Measurements from ENCODE around the gene ATP5ME.
"Not testable (repeated sequence)": the region's sequence is repeated elsewhere in the genome, so short reads cannot be mapped to it uniquely, and the experiment has no call there.

Gene ATP5ME

DNA sequence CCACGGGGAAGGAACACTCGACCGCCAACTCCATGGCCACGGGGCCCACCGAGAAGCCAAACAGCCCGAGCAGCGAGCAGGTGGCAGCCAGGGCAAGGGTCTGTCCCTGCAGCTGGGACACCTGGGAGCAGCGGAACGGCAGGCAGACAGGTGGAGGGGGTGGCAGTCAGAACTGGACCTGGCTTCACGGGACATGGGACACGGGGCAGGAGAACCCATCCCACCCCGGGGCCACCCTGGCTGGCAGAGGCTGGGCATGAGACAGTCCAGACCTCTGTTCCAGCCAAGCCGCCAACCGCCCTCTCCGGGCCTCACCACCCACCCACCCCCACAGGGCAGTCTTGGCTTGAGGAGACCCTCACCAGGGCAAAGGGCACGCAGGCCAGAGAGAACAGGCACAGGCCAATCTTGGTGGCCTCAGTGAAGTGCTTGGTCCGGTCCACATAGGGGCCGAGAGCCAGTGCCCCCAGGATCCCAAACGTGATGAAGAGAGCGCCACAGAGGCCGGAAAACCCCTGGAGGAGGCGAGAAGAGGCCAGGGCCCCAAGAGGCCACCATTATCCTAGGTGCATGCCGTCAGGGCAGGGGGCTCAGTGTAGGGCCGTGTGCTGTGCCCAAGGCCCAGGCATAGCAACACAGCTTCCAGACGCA lies 9.3 kb upstream of the ATP5ME start:
- DNase-seq (ENCODE audit: low spot score), result no peak

DNA sequence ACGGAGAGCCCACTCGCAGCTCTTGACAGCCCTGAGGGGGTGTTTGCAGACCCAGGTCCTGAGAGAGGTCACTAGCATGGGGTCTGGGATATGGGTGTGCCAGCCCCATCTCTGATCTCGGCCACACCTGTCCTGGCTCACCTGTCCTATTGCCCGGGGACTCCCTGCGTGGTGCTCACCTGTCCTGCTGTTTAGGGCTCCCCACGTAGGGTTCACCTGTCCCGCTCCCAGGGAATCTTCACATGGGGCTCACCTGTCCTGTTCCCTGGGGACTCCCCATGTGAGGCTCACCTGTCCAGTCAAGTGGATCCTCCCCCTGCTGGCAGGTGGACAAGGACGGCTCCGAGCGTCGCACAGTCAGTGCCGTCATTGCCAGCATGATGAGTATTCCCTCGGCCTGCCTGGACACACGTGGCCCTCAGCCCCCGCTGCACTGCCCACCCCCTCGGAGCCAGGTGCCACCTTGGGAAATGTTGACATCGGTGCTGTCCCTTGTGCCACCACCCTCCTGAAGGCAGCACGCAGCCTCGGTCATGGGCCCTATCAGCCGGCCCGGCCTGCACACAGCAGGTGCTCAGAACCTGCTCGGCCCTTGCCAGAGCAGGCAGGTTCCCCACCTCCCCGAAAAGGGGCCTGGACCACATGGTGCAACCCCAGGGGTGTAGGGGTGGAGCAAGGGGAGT lies 8.6 kb upstream of the ATP5ME start:
- DNase-seq (ENCODE audit: low spot score), result no peak

DNA sequence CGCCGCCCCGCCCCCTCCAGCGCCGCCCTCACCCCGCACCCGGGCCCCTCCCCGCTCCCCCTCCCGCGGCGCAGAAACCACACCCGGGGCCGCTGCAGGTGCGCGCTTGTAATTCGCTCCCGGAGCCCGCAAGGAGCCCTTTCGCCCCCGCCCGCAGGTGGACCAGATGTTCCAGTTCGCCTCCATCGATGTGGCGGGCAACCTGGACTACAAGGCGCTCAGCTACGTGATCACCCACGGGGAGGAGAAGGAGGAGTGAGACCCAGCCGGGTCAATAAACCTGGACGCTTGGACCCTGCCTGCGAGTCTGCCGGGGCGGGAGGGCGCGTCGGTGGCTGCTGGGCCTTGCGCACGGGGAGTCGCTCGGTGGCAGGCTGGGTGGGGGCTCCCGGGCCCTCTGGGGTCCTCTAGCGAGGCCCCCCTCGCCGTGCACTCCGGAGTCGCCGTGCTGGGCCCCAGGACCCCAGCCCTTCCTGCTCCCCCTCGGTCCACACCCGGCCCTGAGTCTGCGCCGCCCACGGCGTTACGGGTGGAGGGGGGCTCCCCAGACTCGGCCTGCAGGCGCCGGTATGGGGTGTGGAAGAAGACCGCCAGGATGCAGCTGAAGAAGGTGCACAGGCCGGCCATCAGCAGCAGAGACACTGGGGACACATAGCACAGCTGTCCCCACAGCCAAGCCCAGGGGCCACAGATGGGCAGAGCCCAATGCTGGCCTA lies 7.8 kb upstream of the ATP5ME start:
- no peak for DNase-seq (ENCODE audit: low spot score)

DNA sequence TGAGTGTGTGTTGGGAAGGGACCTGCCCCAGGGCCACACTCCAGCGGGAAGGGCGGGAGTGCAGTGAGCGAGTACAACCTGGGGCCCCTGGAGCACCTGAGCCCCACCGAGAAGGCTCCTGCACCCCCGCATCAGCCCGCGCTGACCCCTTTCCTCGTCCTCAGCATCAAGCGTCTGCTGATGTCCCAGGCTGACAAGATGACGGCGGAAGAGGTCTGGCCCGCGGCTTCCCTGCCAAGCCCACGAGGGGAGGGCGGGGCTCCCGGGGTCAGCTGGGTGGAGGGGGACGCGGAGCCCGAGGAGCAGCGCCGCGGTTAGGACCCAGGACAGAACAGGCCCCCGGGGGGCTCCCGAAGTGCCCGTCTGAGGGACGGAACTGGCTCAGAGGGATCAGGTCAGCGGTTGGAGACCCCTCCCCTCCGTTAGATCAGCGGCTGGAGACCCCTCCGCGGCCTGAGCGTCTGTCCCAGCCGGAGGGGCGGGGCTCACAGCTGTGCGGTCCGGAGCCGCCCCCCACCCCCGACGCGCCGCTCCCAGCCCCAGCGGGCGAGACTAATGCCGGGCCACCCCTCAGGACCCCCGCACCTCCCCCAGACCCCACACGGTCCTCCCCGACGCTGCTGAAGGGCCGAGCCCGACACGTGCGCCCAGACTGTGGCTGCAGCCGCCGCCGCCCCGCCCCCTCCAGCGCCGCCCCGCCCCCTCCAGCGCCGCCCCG lies 7.0 kb upstream of the ATP5ME start:
- DNase-seq (ENCODE audit: low spot score), result peak; percentile 63

DNA sequence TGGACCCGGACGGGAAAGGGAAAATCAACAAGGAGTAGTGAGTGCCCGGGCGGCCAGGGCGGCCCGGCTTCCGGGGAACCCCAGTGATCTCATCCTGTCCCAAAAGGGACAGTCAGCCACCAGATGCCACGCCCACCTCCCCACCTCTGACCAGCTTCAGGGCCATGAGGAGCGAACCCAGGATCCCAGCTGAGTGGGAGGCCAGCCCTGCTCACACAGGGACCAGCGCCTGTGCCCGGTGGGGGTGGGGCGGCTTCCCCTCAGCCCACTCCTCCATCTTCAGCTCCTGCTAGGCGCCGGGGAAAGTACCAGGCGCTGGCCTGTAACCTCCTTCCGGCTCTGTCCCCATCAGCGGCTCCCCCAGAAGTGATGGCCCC lies 6.5 kb upstream of the ATP5ME start:
- DNase-seq (ENCODE audit: low spot score), result no peak

DNA sequence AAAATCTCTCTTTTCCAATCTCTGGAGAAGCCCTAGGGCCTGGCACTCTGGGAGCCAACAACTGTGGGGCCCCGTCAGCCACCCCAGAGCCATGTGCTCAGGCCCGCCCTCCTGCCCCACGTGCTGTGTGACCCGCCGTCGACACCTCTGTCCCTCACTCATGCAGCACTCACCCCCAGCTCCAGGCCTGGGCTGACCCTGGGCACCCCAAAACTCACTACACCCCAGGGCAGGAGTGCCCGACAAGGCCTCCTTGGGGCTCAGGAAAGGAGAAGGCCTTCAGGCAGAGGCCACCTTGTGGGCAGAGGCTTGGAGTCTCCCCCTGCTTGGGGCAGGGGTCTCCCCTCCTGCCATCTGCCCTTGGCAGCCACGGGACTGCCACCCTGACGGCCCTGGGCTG lies 6.0 kb upstream of the ATP5ME start:
- no peak for DNase-seq (ENCODE audit: low spot score)

DNA sequence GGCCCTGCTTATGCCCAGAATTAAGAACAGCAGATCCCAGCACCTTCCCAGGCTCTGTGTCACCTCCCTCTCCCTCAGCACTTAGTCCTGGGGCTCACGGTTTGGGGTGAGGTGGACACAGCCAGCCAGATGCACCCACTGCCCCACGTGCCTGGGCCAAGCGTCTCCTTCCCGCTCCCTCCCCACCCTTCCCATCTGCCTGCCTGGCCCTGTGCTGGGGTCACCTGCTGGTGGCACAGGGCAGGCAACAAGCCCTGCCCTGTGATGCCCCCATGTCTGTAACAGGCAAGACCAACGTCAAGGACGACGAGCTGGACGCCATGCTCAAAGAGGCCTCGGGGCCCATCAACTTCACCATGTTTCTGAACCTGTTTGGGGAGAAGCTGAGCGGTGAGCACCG lies 5.6 kb upstream of the ATP5ME start:
- DNase-seq (ENCODE audit: low spot score), result no peak

GRCh38 chr4:679104-679481 lies 5.0 kb upstream of the ATP5ME start:
- DNase-seq (ENCODE audit: low spot score), result no peak

GRCh38 chr4:678331-679103 lies 4.4 kb upstream of the ATP5ME start:
- DNase-seq (ENCODE audit: low spot score), result no peak

DNA sequence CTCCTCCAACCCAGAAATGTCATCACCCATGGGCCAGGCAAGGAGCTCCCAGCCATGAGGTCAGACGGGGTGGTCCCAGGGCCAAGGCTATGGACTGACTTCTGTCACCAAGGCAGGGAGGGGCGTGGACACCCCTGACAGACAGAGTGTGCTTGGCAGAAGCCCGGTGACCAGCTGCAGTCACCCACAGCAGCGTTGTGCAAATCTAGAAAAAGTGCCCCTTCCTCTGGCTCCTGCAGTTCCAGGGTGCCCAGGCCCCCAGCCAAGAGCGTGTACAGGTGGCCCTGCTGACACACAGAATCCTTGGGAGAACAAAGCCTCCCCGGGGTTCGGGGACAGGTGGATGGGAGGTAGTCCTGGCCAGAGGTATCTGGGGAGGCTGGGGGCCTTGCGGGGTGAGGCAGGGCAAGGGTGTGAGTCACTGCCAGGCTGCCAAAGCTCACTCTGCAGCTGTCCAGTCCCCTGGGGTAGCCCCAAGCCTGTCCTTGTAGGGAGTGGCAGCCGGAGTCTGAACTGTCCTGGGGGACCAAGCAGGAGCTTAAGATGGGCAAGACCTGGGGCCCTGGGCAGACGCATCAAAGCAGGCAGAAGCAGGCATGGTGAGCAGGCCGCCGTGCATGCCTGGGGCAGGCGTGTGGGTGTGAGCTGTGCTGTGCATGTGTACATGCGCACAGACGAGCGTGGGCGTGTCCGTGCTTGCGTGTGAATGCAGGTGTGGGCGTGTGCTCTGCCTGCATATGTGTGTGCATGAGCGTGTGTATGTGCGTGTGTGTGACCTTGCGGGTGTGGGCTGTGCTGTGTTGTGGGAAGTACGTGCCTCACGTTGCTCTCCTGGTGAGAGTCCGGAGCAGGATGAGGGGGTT lies 3.6 kb upstream of the ATP5ME start:
- no peak for DNase-seq (ENCODE audit: low spot score)

DNA sequence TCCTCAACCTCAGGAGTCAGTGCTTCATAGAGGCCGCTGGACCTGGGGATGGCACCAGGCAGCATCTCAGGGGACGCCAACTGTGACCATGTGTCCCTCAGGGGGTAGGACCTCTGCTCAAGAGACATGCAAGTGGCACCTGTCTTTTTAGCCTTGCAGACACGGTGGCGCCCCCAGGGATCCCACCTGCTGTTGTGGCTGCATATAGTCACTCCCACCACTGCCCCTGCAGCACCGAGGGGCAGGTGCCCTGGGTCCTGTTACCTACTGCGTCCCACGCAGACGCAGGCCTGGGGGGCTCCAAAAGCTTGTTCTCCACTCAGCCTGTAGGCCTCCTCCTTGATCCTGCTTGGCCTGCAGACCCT lies 2.8 kb upstream of the ATP5ME start:
- no peak for DNase-seq (ENCODE audit: low spot score)

- no peak for DNase-seq (ENCODE audit: low spot score)
Observed at GRCh38 chr4:675980-676870, 2.1 kb upstream of the ATP5ME start.

GRCh38 chr4:675036-675882 lies 1.2 kb upstream of the ATP5ME start:
- peak; percentile 49 for DNase-seq (ENCODE audit: low spot score)

GRCh38 chr4:673349-674091 lies 556 bp downstream of the ATP5ME start:
- DNase-seq (ENCODE audit: low spot score), result peak; percentile 75

GRCh38 chr4:671769-672168 lies 2.3 kb downstream of the ATP5ME start:
- DNase-seq (ENCODE audit: low spot score), result no peak

GRCh38 chr4:669806-670559 lies 4.1 kb downstream of the ATP5ME start:
- not testable (repeated sequence) for DNase-seq (ENCODE audit: low spot score)

DNA sequence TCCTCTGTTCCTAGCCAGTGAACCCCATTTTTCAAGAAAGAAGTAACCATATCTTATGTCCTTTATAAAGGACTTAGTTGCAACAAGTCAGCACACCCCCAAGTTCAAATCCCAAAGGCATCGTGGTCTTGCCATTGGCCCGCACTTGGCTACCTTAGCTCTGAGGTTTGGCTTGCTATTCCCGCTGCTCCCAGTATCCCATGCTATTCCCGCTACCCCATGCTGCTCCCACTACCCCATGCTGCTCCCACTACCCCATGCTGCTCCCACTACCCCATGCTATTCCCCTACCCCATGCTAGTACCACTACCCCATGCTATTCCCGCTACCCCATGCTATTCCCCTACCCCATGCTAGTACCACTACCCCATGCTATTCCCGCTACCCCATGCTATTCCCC lies 5.9 kb downstream of the ATP5ME start:
- not testable (repeated sequence) for DNase-seq (ENCODE audit: low spot score)

GRCh38 chr4:667545-667925 lies 6.5 kb downstream of the ATP5ME start:
- DNase-seq (ENCODE audit: low spot score), result no peak

All from GM03348 (cell line).